Activated T-cell treated with anti-CD3 and anti-CD28 coated beads, Interleukin-2, amount 50 U/mL, for 4 hours (primary cell): ENCODE measurements around the gene NUP205. TPM values are rescaled to one million over a fixed set of nuclear protein-coding genes. Genes with fewer than 3 reads are reported as not detected.
A peak's percentile ranks its signal among the peaks of the same experiment; 100 is the strongest.
"Not testable (repeated sequence)": the region's sequence is repeated elsewhere in the genome, so short reads cannot be mapped to it uniquely, and the experiment has no call there.

Experiments
- ATAC-seq, 2 donors: fragments of 200-7000 bp; cut with Tn5 transposase; one replicate each; pipeline ENCODE4 v1.10.0; 2021
- DNase-seq: peaks from one replicate; pipeline ENCODE4 v3.0.0-alpha.2; 2020
- H3K27me3 Mint-ChIP-seq: one replicate; pipeline ENCODE4 v1.8.0; 2021; ENCODE audit warnings: low read depth, mixed read lengths
- H3K36me3 Mint-ChIP-seq: one replicate; pipeline ENCODE4 v1.8.0; 2022; ENCODE audit warnings: mixed read lengths; ENCODE audit not compliant: insufficient read depth
- H3K4me1 Mint-ChIP-seq: one replicate; pipeline ENCODE4 v1.8.0; 2021; ENCODE audit warnings: low read depth, mixed read lengths
- H3K4me3 Mint-ChIP-seq: one replicate; pipeline ENCODE4 v1.8.0; 2021; ENCODE audit warnings: mild to moderate bottlenecking, moderate library complexity, mixed read lengths
- H3K9me3 Mint-ChIP-seq: one replicate; pipeline ENCODE4 v1.8.0; 2021; ENCODE audit warnings: mixed read lengths
- total RNA-seq, 3 donors: library from RNA; stranded (reverse); gene quantifications; one replicate each; pipeline ENCODE4 v1.2.1, GENCODE V29; 2021

NUP205 gene
- total RNA-seq, 3 donors from 2014 or later, result 102 to 128 (median 125) TPM

- ATAC-seq (no peak), DNase-seq (no peak)
- H3K4me1 Mint-ChIP-seq, result no peaks in the 10 kb centered on the region
- H3K9me3 Mint-ChIP-seq, result no peaks in the 10 kb centered on the region
- H3K27me3 Mint-ChIP-seq, result no peaks in the 10 kb centered on the region
- H3K4me3 Mint-ChIP-seq, result no peak overlapping the region
- H3K36me3 Mint-ChIP-seq, result peaks cover 22% of the 10 kb centered on the region
These were observed 60.8 kb downstream of the NUP205 start for GRCh38 chr7:135618510-135618909.

- no peak for DNase-seq
- no peaks in the 10 kb centered on the region for H3K4me1 Mint-ChIP-seq
- ATAC-seq, result no peak
- H3K4me3 Mint-ChIP-seq, result no peak overlapping the region
- no peaks in the 10 kb centered on the region for H3K27me3 Mint-ChIP-seq
- peaks cover 22% of the 10 kb centered on the region for H3K36me3 Mint-ChIP-seq
- H3K9me3 Mint-ChIP-seq, result no peaks in the 10 kb centered on the region
These were observed 62.7 kb downstream of the NUP205 start for GRCh38 chr7:135620447-135620846.

GRCh38 chr7:135620980-135621850 lies 63.5 kb downstream of the NUP205 start:
- ATAC-seq, result no peak
- H3K36me3 Mint-ChIP-seq, result peaks cover 24% of the 10 kb centered on the region
- H3K4me3 Mint-ChIP-seq, result no peak overlapping the region

GRCh38 chr7:135634191-135634878 lies 76.6 kb downstream of the NUP205 start:
- Mint-ChIP-seq H3K27me3 (no peaks in the 10 kb centered on the region), H3K4me1 (no peaks in the 10 kb centered on the region), H3K36me3 (peaks cover 48% of the 10 kb centered on the region), H3K9me3 (no peaks in the 10 kb centered on the region), H3K4me3 (no peak overlapping the region)
- no peak for DNase-seq
- ATAC-seq, result no peak

More at GRCh38 chr7:135620980-135621850, 63.5 kb downstream of the NUP205 start:
- no peaks in the 10 kb centered on the region for H3K27me3 Mint-ChIP-seq
- peak; percentile 8 for DNase-seq
- H3K9me3 Mint-ChIP-seq, result no peaks in the 10 kb centered on the region
- no peaks in the 10 kb centered on the region for H3K4me1 Mint-ChIP-seq

DNA sequence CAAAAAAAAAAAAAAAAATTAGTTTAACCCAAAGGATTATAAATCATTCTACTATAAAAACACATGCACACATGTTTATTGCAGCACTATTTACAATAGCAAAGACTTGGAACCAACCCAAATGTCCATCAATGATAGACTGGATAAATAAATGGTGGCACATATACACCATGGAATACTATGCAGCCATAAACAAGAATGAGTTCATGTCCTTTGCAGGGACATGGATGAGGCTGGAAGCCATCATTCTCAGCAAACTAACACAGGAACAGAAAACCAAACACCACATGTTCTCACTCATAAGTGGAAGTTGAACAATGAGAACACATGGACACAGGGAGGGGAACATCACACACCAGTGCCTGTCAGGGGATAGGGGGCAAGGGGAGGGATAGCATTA lies 82.0 kb downstream of the NUP205 start:
- not testable (repeated sequence) for H3K4me3 Mint-ChIP-seq, H3K9me3 Mint-ChIP-seq, H3K4me1 Mint-ChIP-seq, ATAC-seq, DNase-seq, H3K27me3 Mint-ChIP-seq
- H3K36me3 Mint-ChIP-seq, result peaks cover 44% of the 10 kb centered on the region

GRCh38 chr7:135644154-135644553 lies 86.4 kb downstream of the NUP205 start:
- no peaks in the 10 kb centered on the region for H3K4me1 Mint-ChIP-seq
- no peaks in the 10 kb centered on the region for H3K9me3 Mint-ChIP-seq
- H3K4me3 Mint-ChIP-seq, result no peak overlapping the region
- no peak for DNase-seq
- H3K36me3 Mint-ChIP-seq, result peaks cover 37% of the 10 kb centered on the region
- no peak for ATAC-seq
- H3K27me3 Mint-ChIP-seq, result no peaks in the 10 kb centered on the region

- DNase-seq (no peak), ATAC-seq (no peak)
- H3K4me3 Mint-ChIP-seq, result no peak overlapping the region
- no peaks in the 10 kb centered on the region for H3K4me1 Mint-ChIP-seq
- peaks cover 38% of the 10 kb centered on the region for H3K36me3 Mint-ChIP-seq
- no peaks in the 10 kb centered on the region for H3K27me3 Mint-ChIP-seq
- H3K9me3 Mint-ChIP-seq, result no peaks in the 10 kb centered on the region
These were observed 87.0 kb downstream of the NUP205 start for GRCh38 chr7:135644729-135645128.

DNA sequence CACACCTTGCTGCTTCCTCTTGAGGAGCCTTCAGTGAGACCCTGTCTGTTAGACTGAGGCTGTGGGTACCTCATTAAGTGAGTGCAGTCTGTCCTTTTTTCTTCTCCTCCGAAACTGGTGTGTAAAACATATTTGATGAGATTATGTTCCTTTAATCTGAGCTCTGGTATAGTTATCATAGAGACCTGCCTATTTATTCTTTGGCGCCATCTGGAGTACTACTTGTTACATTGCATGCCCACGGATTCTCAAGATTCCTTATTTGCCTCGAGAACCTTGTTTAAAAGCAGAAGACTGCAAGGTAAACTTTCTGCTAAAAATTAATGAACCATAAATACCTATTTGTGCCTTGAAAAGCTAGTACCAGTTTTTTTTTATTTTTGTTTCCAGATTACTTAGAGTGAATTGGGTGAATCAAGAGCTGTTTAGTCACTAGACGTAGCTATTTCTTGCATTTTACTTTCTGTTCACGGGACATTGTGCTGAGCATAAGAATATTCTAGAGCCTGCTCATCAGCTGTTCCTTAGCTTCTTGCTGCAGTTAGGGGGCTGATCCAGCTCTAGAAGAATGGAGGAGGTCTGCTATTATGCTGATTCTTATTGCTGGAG lies 87.7 kb downstream of the NUP205 start:
- Mint-ChIP-seq H3K4me1 (no peaks in the 10 kb centered on the region), H3K9me3 (no peaks in the 10 kb centered on the region), H3K27me3 (no peaks in the 10 kb centered on the region), H3K36me3 (peaks cover 35% of the 10 kb centered on the region), H3K4me3 (no peak overlapping the region)
- ATAC-seq (peak; percentile 41 to 58), DNase-seq (no peak)

GRCh38 chr7:135647755-135648154 lies 90.0 kb downstream of the NUP205 start:
- H3K27me3 Mint-ChIP-seq, result no peaks in the 10 kb centered on the region
- no peaks in the 10 kb centered on the region for H3K9me3 Mint-ChIP-seq
- no peak overlapping the region for H3K4me3 Mint-ChIP-seq
- no peak for ATAC-seq
- no peaks in the 10 kb centered on the region for H3K4me1 Mint-ChIP-seq
- H3K36me3 Mint-ChIP-seq, result peaks cover 34% of the 10 kb centered on the region
- no peak for DNase-seq

DNA sequence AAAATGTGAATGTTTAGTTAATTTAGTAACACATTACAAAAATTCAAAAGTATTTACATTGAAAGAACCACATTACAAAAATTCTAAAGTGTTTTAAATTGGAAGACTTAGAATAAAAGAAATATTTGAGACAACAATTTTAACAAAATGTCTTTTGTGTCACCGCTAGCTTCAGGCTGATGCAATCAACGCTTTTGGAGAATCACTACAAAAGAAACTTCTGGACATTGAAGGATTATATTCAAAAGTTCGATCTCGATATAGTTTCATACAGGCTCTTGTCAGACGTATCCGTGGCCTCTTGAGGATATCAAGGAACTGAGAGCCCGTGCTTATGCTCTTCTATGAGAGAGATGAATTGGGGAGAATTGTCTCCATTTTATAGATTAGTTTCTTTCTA lies 90.5 kb downstream of the NUP205 start:
- peaks cover 31% of the 10 kb centered on the region for H3K36me3 Mint-ChIP-seq
- H3K4me1 Mint-ChIP-seq, result no peaks in the 10 kb centered on the region
- H3K4me3 Mint-ChIP-seq, result no peak overlapping the region
- no peak for ATAC-seq
- no peaks in the 10 kb centered on the region for H3K27me3 Mint-ChIP-seq
- DNase-seq, result no peak
- H3K9me3 Mint-ChIP-seq, result no peaks in the 10 kb centered on the region

DNA sequence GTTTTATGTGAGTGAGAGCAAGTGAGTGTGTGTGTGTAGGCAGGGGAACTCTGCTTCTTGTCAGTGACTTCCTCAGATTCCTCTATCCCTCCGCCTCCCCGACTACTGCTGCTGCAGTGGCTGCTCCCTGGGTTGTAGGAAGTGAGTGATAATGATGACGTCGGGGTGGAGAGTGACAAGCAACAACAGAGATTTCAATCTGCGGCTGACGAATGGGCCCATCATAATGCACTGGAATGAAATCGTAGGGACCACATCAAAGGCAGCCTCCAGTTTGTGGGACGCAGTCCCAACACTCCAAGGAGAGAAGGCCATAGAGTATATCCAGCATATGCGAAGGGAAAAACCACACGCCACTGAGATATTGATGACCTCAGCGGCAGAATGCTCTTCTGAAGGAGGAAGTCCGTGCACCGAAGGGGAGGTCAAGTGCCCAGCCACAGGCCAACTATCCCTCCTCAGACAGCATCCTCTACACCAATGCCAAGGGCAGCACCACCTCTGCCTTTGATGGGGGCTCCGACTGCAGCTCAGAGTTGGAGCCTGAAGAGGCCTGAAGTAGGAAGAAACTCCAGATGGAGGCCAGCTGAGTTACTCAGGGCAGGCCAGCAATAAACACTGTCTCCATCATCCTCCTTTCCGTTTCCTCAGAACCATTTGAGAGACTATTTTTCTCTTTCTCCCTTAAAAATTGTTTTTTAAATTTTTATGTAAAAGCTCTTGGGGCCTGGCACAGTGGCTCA lies 93.3 kb downstream of the NUP205 start:
- H3K9me3 Mint-ChIP-seq, result no peaks in the 10 kb centered on the region
- no peak for ATAC-seq
- no peaks in the 10 kb centered on the region for H3K4me1 Mint-ChIP-seq
- no peaks in the 10 kb centered on the region for H3K27me3 Mint-ChIP-seq
- no peak for DNase-seq
- H3K4me3 Mint-ChIP-seq, result no peak overlapping the region
- H3K36me3 Mint-ChIP-seq, result peaks cover 15% of the 10 kb centered on the region

DNA sequence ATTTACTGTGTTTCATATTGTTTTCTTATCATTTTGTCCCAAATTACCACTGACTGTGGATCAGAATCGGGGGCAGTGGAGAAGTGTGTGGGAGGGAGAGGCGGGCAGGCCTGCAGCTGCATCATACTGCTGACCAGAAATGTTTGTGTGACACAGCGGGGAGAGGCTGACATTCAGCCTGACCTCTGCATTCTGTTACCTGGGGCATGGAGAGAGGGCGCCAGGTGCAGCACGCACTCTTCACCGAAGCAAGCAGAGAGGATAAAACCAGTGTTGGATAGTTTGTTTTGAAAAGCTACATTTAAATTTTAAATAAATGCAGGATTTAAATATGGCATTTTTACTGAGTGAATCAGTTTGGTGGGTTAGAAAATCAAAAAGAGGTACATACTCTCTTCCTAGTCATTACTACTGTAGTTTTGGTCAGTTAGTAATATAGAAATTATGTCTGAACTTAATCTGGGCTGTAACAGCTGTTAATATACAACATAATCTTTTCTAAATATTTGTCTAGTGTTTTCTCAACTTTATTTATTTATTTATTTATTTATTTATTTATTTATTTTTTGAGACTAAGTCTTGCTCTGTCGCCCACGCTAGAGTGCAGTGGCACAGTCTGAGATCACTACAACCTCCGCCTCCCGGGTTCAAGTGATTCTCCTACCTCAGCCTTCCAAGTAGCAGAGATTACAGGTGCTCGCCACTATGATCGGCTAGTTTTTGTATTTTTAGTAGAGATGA lies 95.8 kb downstream of the NUP205 start:
- Mint-ChIP-seq H3K36me3 (peaks cover 10% of the 10 kb centered on the region), H3K9me3 (no peaks in the 10 kb centered on the region), H3K27me3 (no peaks in the 10 kb centered on the region), H3K4me1 (no peaks in the 10 kb centered on the region), H3K4me3 (no peak overlapping the region)
- DNase-seq, result no peak
- no peak for ATAC-seq

DNA sequence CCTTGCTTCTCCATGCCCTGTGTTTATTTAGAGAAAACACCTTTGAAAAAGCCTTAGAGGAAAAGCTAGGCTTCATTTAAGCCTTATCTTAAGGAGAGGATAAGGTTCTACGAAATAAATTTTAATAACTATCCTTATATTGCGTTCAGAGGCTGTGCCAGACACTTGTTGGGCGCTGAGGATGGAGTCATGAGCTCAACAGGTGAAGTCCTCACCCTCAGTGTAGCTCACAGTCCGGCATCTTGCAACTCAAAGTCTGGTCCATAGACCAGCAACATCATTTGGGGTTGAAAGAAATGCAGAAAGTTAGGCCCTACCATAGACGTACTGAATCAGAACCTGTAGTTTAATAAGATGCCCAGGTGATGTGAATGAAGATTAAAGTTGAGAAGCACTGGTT lies 100.8 kb downstream of the NUP205 start:
- Mint-ChIP-seq H3K36me3 (peaks cover 3% of the 10 kb centered on the region), H3K9me3 (peaks cover 4% of the 10 kb centered on the region), H3K4me1 (peaks cover 12% of the 10 kb centered on the region), H3K27me3 (no peaks in the 10 kb centered on the region), H3K4me3 (no peak overlapping the region)
- DNase-seq (no peak), ATAC-seq (no peak)
